GM03348 (cell line): Measurements from ENCODE around the gene GTSE1.

Experiments used
- DNase-seq: peaks from one replicate; pipeline ENCODE4 v3.0.0; 2012; ENCODE audit warnings: low spot score

GTSE1 gene

DNA sequence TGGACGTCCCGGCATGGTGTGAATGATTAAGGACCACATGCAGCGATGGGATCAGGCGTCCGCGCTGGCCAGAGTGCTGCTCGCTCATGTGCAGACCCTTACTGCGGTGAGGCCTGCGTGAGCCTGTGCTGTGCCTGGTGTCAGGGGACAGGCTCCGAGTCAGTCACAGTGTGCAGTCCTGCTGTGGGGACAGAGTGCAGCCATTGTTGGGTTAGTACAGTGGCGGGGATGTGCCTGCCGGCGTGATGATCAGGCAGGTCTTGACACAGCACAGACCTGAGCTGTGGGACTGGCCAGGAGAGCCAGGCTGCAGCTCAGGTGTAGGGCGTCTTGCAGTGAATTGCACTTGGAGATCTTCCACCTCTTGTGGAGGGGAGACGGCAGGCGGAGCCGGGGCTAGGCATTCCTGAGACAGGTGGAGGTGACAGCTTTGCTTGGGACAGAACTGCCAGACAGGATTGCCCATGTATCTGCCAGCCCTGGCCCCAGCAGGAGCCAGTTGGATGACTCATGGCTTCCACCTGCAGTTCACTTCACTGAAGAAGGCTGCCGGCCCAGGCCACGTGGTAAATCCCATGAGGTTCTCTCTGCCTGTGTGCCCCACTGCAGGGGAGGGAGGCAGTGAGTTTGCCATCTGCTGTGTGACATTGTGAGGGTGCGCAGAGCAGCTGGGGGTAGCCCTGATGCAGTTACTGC lies 56.2 kb downstream of the GTSE1 start:
- DNase-seq = no peak

DNA sequence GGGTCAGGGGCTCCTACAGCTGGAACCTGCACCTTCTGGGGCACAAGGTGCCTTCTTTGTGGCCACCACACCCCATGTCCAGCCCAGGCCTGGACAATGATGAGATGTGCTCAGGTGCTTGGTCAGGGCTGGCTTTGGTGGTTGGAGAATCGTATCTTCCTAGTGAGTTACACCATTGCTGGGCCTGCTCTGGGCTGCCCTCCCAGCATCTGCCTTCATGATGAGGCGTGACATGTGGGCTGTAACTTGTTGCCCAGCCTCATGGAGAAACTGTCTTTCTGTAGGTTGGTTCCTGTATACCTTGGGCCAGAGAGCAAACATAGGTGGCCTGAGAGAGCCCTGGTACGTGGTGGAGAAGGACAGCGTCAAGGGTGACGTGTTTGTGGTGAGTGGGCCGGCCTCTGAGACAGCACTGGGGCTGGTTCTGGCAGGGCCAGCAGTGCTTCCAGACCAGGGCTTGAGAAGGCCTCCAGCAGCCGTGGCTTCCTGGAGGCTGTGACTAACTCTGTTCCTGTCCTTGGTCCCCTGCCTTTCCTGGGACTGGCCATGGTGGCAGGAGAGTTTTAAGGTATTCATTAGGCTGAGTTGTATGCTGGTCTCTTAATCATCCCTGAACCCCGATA lies 56.9 kb downstream of the GTSE1 start:
- no peak for DNase-seq

DNA sequence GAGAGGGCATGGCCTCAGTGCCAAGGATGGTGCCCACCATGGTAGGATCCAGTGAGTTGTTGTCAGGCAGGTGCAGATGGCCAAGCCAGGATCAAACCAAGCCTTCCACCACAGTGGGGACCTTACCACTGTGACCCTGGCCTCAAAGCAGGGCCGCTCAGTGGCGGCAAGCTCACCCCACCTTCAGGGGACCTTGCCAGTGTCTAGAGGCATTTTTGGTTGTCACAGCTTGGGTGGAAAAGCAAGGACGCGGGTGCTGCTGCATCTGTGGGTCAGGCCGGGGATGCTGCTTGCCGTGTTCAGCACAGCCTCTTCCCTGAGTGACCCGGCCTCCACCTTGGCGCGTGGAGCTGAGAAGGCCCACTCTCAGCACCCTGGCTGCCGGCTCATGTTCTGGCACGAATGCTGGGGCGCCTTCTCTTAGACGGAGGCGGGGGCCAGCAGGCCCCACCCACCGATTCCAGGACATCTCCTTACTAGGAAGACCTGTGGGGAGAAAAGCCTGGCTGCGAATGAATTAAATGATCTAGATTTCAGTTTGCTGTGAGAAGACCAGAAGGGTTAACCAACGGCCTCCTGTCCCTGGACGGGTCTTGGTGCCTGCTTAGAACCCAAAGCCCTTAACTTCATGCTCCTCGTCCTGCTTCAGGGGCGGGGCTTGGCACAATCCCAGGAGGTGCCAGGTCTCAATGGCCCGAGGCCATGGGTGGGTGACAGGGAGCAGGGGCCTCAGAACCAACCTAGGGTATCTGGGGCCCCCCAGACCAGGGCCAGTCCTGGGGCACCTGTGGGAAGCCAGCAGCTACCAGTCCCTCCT lies 57.7 kb downstream of the GTSE1 start:
- DNase-seq = no peak

DNA sequence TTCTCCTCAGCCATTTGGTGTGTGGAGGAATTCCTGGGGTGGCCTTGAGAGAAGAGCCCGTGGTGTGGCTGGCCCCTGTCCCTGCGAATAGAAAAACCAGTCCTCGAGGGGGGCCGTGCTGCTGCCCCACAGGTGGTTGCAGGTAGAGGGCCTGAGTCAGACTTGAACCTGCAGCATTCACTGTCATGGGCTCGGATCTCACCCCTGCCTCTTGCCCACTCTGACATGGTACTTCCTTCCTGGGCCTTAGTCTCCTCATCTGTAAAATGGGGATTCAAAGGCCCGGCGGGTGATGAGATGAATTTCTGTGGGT lies 58.3 kb downstream of the GTSE1 start:
- DNase-seq = no peak

DNA sequence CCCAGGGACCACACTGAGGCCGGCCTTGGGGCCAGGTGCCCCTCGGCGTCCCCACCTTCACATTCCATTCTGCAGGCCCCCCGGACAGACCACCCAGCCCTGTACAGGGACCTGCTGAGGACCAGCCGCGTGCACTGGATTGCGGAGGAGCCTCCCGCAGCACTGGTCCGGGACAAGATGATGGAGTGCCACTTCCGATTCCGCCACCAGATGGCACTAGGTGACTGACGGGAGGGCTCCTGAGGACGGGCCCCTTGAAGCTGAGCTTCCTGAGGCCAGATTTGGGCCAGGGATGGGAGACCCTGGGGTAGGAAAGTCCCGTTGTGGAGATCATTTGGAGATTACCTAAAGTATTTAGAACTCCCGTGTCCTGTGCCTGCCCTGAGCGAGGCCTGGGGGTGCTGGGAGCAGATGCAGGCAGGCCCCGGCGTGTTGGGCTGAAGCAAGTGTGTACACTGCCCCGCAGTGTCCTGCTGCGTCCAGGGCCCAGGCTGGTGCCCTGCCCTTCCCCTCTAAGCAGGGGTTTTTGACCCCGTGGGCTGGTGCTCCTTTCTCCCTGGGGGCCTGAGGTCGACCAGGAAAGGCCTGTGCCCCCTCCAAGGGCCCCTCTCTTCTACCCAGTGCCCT lies 58.8 kb downstream of the GTSE1 start:
- DNase-seq = peak; percentile 89

DNA sequence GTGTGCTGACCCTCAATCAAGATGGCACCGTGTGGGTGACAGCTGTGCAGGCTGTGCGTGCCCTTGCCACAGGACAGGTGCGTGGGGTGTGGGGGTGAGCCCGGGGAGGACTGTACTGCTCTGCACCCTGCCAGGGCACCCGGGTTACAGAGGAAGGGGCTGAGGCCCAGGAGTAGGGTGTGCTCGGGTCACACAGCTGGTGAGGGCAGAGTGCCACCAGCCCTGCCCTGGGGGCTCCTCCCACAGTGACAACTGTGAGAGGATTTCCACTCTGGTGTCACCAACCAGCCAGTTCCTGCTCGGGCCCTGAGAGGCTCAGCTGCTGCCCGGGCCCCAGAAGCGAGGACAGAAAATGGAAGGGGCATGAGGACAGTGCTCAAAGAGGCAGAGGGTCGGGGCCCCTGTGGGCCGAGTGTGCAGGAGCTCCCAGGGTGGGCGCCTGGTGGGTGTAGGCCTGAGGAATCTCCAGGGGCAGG lies 59.4 kb downstream of the GTSE1 start:
- no peak for DNase-seq

DNA sequence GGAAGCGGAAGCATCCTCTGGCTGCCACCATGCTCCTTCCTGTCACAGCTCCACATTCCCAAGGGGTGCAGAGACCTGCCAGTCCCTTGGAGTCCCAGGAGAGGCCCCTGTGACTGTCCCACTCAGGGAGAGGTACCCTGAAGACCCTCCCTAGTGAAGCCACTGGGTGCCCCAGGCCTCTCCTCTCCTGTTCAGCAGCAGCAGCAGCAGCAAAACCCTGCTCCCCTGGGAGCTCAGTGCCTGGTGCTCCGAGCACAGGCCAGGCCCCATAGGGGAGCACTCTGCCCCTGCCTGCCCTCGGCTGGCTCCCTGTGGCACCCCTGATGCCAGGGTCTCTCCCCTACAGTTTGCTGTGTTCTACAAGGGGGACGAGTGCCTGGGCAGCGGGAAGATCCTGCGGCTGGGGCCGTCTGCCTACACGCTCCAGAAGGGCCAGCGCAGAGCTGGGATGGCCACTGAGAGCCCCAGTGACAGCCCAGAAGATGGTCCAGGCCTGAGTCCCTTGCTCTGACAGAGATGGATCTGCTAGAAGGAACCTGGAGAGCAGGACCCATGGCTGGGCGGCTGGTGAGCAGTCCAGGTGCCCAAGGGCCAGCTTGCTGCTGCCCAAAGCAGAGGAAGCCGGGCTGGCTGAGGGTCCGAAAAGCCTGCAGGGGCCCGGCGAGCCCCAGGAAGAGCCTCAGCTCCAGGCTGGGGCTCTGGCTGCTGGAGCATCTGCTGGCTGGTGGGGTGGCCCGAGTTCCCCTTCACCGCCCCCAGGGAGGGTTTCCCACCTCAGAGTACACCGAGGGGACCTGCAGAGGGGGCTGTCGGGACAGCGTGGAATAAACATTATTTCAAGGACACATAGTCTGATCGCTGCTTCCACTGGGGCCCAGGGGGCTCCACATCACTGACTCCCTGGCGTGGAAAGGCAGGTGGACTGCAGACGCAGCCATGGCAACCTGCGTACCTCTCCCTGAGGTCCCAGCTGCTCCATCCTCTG lies 60.1 kb downstream of the GTSE1 start:
- no peak for DNase-seq

DNA sequence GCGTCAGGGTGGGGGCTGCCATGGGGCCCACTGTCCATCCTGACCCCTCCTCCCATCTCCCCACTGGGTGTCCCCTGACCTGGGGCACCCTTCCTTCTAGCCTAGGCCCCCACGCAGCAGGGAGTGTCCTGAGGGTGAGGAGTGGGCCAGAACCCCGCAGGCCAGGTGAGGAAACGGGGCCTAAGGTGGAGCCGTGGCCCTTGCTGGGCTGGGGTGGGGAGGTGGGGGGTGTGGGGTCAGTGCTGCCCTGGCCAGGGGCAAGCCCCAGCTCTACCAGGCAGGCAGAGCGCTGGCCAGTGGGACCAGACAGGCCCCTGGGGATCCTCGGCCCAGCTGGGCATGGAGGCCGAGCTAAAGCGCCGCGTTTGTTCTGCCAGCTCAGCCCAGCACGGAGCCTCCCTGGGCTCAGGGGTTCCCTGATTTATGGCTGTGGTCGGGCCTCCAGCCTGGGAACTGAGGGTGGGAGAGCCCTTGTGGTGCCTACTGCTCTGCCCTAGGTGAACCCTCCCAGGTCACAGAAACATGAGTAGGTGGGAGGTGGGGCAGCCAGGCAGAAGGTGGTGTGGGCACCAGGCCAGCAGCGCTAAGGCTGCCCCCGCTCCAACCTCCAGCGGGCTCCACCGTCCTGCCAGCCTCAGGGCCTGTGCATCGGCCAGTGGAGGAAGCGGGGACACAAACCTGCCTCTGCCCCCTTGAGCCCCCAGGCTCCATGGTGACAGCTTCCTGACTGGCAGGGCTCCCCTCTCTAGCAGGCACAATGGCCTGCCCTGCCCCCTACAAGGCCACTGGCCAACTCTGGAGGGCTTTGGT lies 61.2 kb downstream of the GTSE1 start:
- DNase-seq = no peak

DNA sequence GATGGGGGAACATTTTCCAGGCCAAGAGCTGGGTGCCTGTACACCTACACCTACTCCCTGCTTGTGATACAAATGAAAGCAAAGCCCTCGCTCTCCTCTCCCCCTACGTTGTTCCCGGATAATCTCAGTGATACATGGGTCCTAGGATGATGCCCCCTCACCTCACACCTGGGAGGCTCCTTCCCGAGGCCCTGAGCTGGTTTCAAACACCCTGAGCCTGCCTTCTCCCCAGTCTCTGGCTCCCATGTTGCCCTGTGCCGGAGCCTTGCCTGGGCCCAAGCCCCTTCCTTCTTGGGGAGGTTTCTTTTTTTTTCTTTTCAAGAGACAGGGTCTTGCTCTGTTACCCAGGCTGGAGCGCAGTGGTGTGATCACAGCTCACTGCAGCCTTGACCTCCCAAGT lies 62.1 kb downstream of the GTSE1 start:
- no peak for DNase-seq

DNA sequence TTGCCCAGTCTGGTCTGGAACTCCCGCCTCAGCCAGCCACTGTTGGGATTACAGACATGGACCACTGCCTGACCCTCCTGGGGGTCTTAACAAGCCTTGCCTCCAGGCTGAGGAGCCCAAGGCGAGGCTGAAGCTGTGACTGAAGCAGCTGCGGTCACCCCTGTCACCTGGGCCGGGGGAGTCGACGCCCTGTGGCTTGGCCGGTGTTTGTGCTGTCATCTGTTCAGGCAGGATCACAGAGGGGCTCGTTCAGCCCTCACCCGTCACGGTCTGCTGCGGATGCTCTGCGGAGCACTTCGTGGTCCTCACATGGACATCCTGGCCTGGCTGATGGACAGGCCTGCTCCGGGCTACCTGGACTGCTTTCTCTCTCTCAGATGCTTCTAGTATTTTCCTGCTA lies 62.7 kb downstream of the GTSE1 start:
- DNase-seq = no peak

DNA sequence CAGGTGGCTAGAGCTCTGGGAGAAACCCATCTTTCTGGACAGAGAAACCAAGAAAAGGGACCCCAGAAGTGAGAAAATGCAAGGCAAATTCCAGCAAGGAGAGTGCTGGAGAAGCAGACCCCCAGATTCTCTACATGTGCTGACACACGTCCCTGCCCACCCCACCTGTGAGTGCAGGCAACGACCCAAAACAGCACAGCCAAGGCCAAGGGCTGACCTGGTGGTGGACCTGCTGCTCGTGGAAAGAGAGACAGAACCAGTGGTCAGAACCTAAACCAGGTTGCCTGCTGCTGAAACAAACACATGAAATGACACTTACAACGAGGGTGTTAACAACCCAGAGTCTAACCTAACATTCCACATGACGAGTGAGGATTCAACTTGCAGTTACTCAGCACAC lies 63.4 kb downstream of the GTSE1 start:
- DNase-seq = no peak

DNA sequence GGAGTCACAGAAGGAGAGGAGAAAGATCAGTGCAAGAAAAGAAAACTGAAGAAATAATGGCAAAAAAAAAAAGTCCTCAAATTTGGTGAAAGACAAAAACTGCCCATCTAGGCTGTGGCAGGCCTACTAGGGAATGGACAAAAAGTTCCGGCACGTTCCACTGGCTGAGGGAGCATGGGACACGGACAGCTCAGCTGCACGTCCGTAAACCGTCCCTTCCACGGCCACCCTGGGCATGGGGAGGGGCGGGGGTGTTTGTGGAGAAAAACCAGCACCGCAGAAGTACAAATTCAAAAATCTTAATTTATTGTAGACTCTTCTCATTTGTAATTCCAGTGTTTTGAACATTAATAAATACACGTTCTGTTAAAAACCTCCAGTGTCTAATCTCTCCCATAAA lies 64.2 kb downstream of the GTSE1 start:
- DNase-seq = no peak

DNA sequence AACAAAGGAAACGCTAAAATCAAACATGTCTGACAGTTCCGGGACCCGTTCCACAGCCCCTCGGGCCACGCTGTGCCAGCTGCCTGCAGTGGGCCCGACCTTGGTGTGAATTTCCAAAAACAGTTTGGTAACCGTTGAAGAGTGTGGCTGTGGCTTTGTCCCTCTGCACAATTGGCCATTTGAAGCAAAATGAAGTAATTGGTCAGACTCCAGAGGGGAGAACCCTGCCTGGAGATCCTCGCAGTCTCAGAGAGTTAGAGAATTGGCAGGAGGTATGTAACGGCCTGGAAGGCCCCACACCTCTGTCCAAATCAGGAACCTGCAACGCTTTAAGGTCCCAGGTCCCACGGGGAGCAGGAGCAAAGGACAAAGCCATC lies 65.1 kb downstream of the GTSE1 start:
- DNase-seq = no peak

DNA sequence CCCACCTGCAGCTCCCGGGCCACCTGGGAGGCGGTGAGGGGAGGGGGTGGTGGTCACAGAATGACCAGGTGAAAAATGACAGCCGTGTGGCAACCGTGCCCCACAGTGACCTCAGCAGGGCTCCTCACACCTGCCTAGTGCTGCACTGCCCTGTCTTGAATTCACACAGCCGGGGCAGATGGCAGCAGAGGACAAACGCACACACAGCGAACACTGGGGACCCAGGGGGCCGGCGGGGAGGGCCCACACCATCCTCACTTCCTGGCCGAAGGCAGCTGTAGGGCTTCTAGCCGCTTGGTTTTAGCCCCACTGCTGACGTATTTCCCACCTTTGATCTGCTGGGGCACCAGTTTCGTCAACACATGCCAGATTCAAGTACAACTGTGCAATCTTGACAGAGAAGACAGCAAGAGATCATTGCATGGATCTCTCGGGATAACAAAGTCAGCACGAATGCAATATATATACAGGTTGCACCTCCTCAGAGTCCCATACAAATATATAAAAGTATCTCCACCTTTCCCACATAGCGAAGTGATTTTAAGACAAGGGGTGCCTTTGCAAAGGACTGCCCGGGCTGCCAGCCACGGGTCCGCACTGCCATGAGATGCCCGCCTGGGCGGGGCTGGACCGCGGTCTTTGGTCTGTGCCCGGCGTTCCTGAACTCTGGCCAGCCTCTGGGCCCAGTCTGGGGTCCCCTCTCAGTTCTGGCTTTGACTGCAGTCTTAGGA lies 65.7 kb downstream of the GTSE1 start:
- DNase-seq = no peak

DNA sequence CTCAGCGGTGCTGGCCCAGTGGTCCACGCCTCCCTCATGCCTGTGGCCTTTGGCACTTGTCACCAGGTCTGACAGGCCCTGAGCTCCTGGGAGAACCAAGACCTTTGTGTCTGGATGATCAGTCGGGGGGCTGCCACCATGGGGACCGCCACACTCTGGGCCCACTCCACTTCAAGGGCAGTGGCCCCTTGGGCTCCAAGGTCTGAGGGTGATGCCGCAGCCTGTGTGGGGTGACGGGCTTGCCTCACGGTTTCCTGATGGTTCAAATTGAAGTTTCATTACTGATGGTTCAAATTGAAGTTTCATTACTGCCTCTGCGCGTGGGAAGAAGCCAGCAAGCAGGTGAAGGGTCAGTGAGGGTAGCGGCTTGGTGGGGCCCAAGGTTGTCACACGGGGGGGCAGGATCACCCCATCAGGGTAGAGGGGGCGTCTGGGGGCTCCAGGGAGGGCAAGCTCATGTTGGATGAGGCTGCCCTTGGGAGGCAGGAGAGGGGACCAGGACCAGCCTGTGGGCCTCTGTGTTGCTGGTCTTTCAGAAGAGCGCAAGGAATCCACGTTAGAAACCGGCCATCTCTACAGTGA lies 66.4 kb downstream of the GTSE1 start:
- no peak for DNase-seq

DNA sequence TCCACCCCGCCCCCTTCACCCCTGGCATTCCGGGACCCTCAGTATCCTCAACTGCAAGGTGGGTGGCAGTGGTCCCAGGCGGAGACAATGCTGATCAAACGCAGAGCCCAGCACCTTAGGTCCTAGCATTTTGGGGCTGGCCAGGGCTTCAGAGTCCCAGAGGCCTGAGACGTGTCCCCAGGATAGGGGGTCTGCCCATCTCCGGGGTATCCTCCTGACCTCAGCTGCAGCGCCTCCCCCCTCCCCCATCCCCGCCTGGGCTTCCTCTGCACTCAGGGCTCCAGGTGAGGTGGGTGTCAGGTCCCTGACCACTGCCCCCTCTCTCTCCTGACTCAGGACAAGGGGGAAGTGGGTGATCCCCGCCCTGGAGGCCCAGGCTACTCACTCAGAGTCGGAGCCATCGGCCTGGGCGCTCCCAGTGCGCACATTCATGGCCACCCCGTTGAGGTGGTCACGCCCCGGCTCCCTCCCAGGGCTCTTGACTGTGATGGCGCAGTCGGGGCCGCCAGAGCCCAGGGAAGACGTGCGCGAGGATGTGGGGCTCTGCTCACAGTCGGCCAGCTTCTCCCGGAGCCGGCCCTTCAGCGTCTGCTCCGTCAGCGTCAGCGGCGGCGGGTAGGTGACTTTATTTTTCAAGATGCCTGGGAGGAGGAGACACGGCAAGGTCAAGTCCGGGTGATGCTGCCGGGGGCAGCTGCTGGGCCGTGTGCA lies 67.1 kb downstream of the GTSE1 start:
- DNase-seq = no peak

DNA sequence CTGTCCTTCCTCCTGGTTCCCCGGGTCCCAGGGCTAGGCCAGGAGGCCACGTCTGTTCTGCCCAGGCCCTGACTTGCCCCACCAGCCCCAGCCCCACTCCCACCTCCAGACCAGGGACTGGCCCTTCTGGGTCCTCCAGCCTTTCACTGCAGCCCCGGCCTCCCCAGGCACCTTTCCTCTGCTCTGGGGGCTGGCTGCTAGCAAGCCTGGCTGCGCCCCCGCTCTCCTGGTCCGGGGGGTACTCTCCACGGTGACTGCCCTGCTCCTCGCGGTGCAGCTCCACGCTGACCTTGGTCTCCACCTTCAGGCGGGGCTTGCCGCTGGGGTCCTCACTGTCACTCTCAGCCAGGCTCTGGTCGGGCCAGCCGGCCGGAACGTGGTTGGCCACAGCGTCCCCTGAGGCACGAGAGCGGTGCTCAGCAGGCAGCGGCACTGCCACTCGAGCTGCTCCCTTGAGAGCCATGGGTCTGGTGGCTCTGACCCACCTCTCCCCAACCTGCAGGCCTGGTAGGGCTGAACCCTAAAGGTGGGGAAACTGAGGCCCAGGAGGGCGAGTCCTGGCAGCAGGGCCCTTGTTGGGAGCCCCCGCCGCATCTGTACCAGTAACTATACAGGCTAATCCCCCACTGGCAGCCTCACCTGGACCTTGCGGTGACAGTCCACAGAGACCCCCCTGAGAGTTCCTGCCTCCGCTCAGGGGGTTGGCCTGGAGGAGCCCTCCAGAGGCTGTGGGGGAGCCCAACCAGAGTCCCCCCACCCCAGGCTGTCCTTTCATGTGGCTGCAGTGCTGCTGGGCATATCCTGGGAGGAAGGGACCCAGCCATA lies 67.9 kb downstream of the GTSE1 start:
- no peak for DNase-seq

DNA sequence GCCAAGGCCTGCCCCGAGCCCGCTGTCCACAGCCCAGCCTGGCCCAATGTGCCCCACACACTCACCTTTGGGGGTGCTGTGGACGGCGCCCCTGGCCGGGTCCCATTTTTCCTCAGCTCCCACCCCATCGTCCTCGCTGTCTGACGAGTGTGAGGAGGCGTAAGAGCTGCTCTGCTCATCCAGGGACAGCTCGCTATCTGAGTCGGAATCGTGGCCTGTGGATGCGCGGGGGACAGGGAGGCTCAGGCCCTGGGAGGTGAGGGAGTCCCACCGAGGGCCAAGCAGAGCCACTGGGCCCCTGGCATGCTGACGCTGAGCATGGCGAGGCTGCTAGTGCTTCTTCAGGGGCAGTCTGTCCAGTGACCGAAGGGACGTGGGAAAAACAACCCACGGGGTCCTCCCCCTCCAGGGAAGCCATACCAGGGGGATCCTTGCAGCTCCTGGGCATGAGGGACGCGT lies 68.5 kb downstream of the GTSE1 start:
- no peak for DNase-seq
